Gastrocnemius medialis (tissue), 4 donors: Measurements from ENCODE around the gene DMGDH. TPM values are rescaled to one million over a fixed set of nuclear protein-coding genes. Genes with fewer than 3 reads are reported as not detected.

ENCODE experiments used
- ATAC-seq, 2 donors: fragments of 150-250 bp; one replicate each; pipeline ENCODE4 v1.9.1; 2016
- DNase-seq, 2 donors: peaks; one replicate each; pipeline ENCODE4 v3.0.0-alpha.2; 2019
- H3K27ac ChIP-seq, 4 donors: fragments of 200-600 bp; sonication (generic); 1 replicate in 1 of 4; 2 replicates in 3 of 4; pipeline ENCODE4 v1.5.1; 2016 to 2018; ENCODE audit warnings: mild to moderate bottlenecking in 2 of 4, moderate library complexity in 1 of 4
- H3K27me3 ChIP-seq, 3 donors: fragments of 200-600 bp; sonication (generic) in 2 of 3; 1 replicate in 1 of 3; 2 replicates in 2 of 3; pipeline versions ENCODE4 v1.5.1 to v1.6.0; 2016 to 2019; ENCODE audit warnings: mild to moderate bottlenecking in 1 of 3, moderate library complexity in 1 of 3
- H3K36me3 ChIP-seq, 2 donors: fragments of 200-600 bp; sonication (generic) in 1 of 2; one replicate each; pipeline ENCODE4 v1.5.1; 2017 to 2018
- H3K4me1 ChIP-seq, 2 donors: fragments of 200-600 bp; sonication (generic) in 1 of 2; one replicate each; pipeline ENCODE4 v1.5.1; 2016 to 2017; ENCODE audit warnings: mild to moderate bottlenecking in 2 of 2
- H3K4me3 ChIP-seq, 4 donors: fragments of 200-600 bp; sonication (generic) in 3 of 4; 1 replicate in 1 of 4; 2 replicates in 3 of 4; pipeline ENCODE4 v1.5.1; 2016 to 2019; ENCODE audit warnings: mild to moderate bottlenecking in 2 of 4
- H3K9me3 ChIP-seq, 3 donors: fragments of 200-600 bp; sonication (generic) in 2 of 3; 1 replicate in 1 of 3; 2 replicates in 2 of 3; pipeline ENCODE4 v1.5.1; 2016 to 2019
- POLR2A ChIP-seq, 2 donors: fragments of 450-650 bp; IDR thresholded peaks; one replicate each; pipeline ENCODE4 v1.6.1; 2017; ENCODE audit warnings: antibody characterized with exemption in 2 of 2, mild to moderate bottlenecking in 2 of 2, moderate library complexity in 2 of 2
- in situ Hi-C, 4 donors: fragments of 200-750 bp; cut with MboI; loops; one replicate each; pipeline versions ENCODE4 v1.15.0 to v1.8.0; 2017; ENCODE audit warnings: low sequenced_read_pairs in 4 of 4
- intact Hi-C: fragments of 100-400 bp; cut with DNase I; formaldehyde crosslinking; loops from one replicate; pipeline ENCODE4 v1.15.1; 2023; ENCODE audit warnings: low total_unique reads
- total RNA-seq, 4 donors: library from RNA; depleted of rRNA; stranded (reverse); fragments of >200 nt; gene quantifications; one replicate each; pipeline versions ENCODE4 v1.1.0 to v1.2.3, GENCODE V29; 2016
- TF ChIP-seq, protein P1 (sequence below), 5 experiments: fragments of 450-650 bp in 3 of 5; fragments of 200-600 bp in 2 of 5; sonication (generic) in 2 of 5; IDR thresholded peaks in 4 of 5; conservative IDR thresholded peaks in 1 of 5; 1 replicate in 4 of 5; 2 replicates in 1 of 5; pipeline ENCODE4 v1.5.1; 2016 to 2019; ENCODE audit warnings: antibody characterized with exemption in 5 of 5, mild to moderate bottlenecking in 3 of 5, moderate library complexity in 3 of 5

DMGDH gene
- total RNA-seq, 4 donors from 2014 or later: 0.15 to 1.8 (median 0.65) TPM

- DNase-seq (no peak), ATAC-seq (peak; percentile 30 to 41)
- in situ Hi-C loops (loop anchor here in 3 of 4 donors (25.0 kb wide), 3 partner anchors 437 to 662 kb away; no protein-coding TSS in a partner anchor), intact Hi-C loops (no loop called here)
- Histone ChIP-seq H3K9me3 (no peaks in the 10 kb centered on the region), H3K4me1 (peaks cover 16 to 17% of the 10 kb centered on the region in 2 donors), H3K27ac (no peak overlapping the region), H3K27me3 (no peaks in the 10 kb centered on the region), H3K36me3 (no peaks in the 10 kb centered on the region), H3K4me3 (no peak overlapping the region)
- TF ChIP-seq, protein P1, sequence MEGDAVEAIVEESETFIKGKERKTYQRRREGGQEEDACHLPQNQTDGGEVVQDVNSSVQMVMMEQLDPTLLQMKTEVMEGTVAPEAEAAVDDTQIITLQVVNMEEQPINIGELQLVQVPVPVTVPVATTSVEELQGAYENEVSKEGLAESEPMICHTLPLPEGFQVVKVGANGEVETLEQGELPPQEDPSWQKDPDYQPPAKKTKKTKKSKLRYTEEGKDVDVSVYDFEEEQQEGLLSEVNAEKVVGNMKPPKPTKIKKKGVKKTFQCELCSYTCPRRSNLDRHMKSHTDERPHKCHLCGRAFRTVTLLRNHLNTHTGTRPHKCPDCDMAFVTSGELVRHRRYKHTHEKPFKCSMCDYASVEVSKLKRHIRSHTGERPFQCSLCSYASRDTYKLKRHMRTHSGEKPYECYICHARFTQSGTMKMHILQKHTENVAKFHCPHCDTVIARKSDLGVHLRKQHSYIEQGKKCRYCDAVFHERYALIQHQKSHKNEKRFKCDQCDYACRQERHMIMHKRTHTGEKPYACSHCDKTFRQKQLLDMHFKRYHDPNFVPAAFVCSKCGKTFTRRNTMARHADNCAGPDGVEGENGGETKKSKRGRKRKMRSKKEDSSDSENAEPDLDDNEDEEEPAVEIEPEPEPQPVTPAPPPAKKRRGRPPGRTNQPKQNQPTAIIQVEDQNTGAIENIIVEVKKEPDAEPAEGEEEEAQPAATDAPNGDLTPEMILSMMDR (IDR thresholded peaks at IDR 0.05 in 4 of 5, conservative IDR thresholded peaks at IDR 0.05 in 1 of 5): no peak
- no peak for TF ChIP-seq POLR2A (IDR thresholded peaks at IDR 0.05)
Observed at GRCh38 chr5:78974011-78974410, 95.5 kb downstream of the DMGDH start.

DNA sequence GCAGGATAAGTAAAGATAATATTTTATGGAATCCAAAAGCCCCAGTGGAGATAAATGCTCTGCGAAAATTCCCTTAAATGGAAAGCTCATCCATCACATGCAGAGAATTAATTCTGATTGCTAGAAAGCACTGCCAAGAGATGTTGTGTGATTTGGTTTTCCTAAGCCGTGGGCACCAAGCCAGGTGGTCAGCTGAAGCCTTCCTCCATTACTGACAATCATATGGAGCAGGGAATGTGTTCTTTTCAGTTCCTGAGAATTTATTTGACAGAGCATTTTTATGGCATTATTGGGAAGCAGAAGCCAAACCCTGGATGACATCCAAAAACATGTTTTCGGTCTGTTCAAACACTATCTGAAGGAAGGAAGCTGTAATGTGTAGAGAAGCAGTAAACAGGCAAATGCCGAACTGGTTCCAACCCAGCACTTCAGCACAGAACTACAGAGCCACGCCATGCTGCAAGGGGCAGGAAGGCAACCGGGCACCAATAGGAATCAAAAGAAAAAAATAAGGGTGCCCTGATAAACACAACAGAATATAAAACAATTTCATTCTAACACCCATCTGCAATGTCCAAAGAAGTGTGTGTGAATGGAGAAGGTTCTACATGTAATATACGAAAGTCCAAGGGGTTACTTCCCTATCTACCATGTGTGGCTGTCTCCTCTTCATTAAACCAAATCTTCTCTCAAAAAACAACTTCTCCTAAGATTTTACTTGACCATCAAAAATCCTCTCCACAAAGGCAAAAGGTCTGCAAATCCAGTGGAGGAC lies 96.6 kb downstream of the DMGDH start:
- in situ Hi-C loops: loop anchor here in 3 of 4 donors (25.0 kb wide), 3 partner anchors 436 to 661 kb away; no protein-coding TSS in a partner anchor
- H3K4me3 ChIP-seq: peak overlapping the region in 1 of 4 donors; percentile 7
- DNase-seq (peak in 1 of 2 donors; percentile 5), ATAC-seq (no peak)
- H3K27me3 ChIP-seq: no peaks in the 10 kb centered on the region
- intact Hi-C loops: no loop called here
- no peaks in the 10 kb centered on the region for H3K36me3 ChIP-seq
- peaks cover 16 to 17% of the 10 kb centered on the region in 2 donors for H3K4me1 ChIP-seq
- no peaks in the 10 kb centered on the region for H3K9me3 ChIP-seq
- TF ChIP-seq POLR2A (IDR thresholded peaks at IDR 0.05): no peak
- TF ChIP-seq, protein P1 (IDR thresholded peaks at IDR 0.05 in 4 of 5, conservative IDR thresholded peaks at IDR 0.05 in 1 of 5): no peak
- H3K27ac ChIP-seq: no peak overlapping the region

DNA sequence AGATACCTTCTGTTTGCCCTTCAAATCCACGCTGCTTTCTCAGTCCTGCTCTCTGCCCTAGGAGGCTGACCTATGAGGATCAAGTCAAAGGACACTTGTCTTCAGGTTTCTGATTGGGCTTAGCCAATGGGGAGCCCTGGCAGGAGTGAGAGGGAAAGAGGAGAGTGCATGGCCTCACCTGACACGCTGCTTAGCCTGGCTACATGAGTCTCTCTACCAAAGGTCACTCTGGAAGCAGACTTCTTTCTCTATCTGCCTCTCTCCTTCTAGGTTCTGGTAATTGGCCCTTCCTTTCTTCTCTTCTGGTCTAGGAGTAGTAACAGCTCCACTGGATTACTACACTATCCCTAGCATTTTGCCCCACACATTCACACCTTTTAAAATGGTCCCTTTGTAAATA lies 97.5 kb downstream of the DMGDH start:
- H3K27me3 ChIP-seq: no peaks in the 10 kb centered on the region
- intact Hi-C loops: no loop called here
- DNase-seq: no peak
- H3K4me3 ChIP-seq: no peak overlapping the region
- no peak for ATAC-seq
- in situ Hi-C loops: loop anchor here in 3 of 4 donors (25.0 kb wide), 3 partner anchors 435 to 660 kb away; no protein-coding TSS in a partner anchor
- no peak for TF ChIP-seq POLR2A (IDR thresholded peaks at IDR 0.05)
- TF ChIP-seq, protein P1 (IDR thresholded peaks at IDR 0.05 in 4 of 5, conservative IDR thresholded peaks at IDR 0.05 in 1 of 5): no peak
- H3K9me3 ChIP-seq: no peaks in the 10 kb centered on the region
- H3K36me3 ChIP-seq: no peaks in the 10 kb centered on the region
- peaks cover 16 to 17% of the 10 kb centered on the region in 2 donors for H3K4me1 ChIP-seq
- no peak overlapping the region for H3K27ac ChIP-seq

GRCh38 chr5:78968781-78969180 lies 100.7 kb downstream of the DMGDH start:
- ATAC-seq: no peak
- TF ChIP-seq POLR2A (IDR thresholded peaks at IDR 0.05): no peak
- TF ChIP-seq, protein P1 (IDR thresholded peaks at IDR 0.05 in 4 of 5, conservative IDR thresholded peaks at IDR 0.05 in 1 of 5): no peak
- in situ Hi-C loops (loop anchor here (10.0 to 25.0 kb wide), 6 partner anchors 64 to 656 kb away; no protein-coding TSS in a partner anchor), intact Hi-C loops (loop anchor here (5.0 kb wide), 2 partner anchors 431 to 501 kb away; no protein-coding TSS in a partner anchor)
- Histone ChIP-seq H3K4me3 (no peak overlapping the region), H3K36me3 (no peaks in the 10 kb centered on the region), H3K9me3 (no peaks in the 10 kb centered on the region), H3K4me1 (peaks cover 9% of the 10 kb centered on the region in 2 donors), H3K27me3 (no peaks in the 10 kb centered on the region), H3K27ac (no peak overlapping the region)
- DNase-seq: no peak
